GM13976 (cell line): ENCODE measurements around the gene NOL9.

Experiments used
- DNase-seq: peaks from one replicate; pipeline ENCODE4 v3.0.0; 2012; ENCODE audit warnings: low spot score
- CTCF ChIP-seq: IDR thresholded peaks from 2 replicates; pipeline ENCODE4 v1.5.1; 2012; ENCODE audit warnings: borderline replicate concordance, mild to moderate bottlenecking; ENCODE audit not compliant: insufficient read depth; ENCODE audit errors: extremely low read depth, missing control alignments, control extremely low read depth
- in situ Hi-C: fragments of 300-500 bp; cut with MboI; formaldehyde crosslinking; loops from one replicate; pipeline ENCODE4 v1.12.0; 2022; ENCODE audit warnings: low sequenced_read_pairs, mixed read lengths, inconsistent platforms; ENCODE audit not compliant: unreplicated experiment

NOL9 gene

DNA sequence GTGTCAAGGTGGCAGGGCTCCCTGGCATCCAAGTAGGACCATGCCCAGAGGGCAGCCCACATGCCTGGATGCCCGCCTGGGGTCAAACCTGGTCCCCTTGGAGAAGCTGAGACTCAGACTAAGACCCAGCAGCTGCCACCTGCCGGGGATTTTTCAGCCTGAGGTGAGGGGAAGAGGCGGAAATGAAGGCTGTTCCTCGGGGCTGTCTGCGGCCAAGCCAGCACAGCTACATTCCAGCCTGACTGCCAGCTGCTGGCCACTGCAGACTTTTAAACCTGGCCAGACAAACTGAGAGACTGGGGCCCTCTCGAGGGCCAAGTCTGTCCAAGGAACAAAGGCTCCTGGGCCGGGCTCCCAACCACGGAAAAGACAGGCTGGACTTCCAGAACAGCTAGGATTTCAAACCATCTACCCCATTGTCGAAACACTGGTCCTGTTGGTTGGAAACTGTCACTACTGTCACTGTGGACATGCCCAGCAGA is 41.0 kb downstream of the NOL9 start:
- no peak for DNase-seq
- TF ChIP-seq CTCF: no peak
- in situ Hi-C loops: no loop called here

DNA sequence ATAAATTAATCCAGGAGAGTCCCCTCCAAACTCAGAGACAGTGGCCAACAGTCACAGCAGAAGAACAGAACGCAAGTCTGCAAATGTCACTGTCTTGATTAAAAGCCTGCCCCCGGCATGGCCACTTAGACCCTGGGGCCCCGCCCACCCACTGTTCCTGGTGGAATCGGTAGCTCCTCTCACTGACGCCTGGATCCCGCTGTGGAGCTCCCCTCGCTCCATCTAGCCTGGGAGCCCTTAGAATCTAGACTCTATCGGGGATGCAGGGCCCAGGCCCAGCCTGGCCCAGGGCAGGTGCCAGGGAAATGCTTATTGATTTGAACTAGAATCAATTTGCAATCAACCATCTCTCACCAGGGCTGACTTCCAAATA is 41.4 kb downstream of the NOL9 start:
- in situ Hi-C loops: no loop called here
- no peak for DNase-seq
- no peak for TF ChIP-seq CTCF

DNA sequence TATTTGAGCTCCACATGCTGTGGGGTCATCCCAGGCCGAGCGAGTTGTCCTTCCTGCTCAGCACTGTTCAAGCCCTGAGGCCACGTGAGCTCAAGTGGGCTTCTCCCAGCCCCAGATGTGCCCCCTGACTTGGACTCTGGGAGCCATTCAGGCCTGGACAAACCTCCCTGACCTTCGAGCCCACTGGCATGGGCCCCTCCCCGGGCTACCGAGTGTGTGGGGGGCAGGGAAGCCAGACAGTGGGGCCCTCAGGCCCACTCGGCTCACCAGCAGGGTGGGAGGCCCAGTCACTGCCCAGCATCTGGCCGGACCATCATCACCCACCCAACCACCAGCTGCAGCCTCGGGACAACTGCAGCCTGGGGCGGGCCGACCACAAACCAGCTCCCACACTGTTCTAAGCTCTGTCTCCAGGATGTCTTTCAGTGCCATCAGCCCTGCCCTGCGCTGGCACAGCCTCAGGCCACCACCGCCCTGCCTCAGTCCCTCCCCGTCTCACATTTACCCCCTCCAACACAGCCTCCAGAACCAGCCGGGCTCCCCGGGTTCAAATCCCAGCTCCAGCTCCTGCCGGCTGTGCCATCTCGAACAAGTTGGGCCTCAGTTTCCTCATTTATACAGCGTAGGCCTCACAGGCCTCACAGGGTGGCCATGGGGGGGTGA is 41.9 kb downstream of the NOL9 start:
- in situ Hi-C loops: no loop called here
- DNase-seq: no peak
- TF ChIP-seq CTCF: no peak

- DNase-seq: no peak
- in situ Hi-C loops: no loop called here
- TF ChIP-seq CTCF: no peak
These were observed 42.6 kb downstream of the NOL9 start for GRCh38 chr1:6511561-6512244.

DNA sequence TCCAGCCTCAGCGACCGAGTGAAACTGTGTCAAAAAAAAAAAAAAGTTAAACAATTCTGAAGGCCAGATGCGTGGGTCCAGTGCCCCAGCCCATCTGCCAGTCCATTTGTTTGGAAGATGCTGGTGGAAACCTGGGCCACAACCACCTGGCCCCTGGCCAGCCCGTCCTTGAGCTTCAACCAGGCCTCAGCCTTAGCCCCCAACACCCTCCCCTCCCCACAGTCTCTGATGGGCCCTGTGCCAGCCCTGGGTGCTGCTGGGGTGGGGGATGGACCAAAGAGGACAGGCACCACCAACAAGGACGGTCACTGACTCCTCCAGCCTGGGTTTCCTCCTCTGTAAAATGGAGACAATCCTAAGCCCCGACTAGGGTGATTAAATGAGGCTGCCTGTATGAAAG is 43.3 kb downstream of the NOL9 start:
- no peak for DNase-seq
- in situ Hi-C loops: no loop called here
- TF ChIP-seq CTCF: no peak

DNA sequence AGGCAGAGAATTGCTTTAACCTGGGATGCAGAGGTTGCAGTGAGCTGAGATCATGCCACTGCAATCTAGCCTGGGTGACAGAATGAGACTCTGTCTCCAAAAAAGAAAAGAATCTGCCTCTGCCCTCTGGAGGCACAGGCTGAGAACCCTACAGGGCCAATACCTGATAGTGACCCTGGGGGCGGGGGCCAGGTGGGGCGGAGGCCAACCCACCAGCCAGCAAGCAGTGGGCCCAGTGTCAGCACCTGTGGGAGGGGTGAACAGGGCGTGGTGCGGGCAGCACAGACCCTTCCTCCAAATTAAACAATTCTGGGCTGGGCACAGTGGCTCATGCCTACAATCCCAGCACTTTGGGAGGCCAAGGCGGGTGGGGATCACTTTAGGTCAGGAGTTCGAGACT is 43.8 kb downstream of the NOL9 start:
- TF ChIP-seq CTCF: no peak
- no peak for DNase-seq
- in situ Hi-C loops: no loop called here

DNA sequence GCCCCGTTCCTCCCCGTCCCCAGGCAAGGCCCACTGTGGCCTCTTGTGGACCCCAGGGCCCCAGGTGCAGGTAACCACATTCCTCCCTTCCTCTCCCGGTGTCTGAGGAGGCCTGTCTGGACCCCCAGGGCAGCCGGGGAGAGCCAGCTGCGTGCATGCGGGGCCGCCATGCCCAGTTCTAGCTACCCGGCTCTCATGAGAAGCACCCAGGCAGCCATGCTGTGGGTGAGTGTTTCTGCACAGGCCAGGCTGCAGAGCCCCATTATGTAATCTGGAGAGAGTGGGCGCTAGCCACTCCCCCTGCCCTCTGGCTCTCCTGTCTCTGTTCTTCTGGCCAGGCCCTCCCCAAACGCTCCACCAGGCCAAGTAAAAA is 44.4 kb downstream of the NOL9 start:
- in situ Hi-C loops: no loop called here
- no peak for TF ChIP-seq CTCF
- peak; percentile 41 for DNase-seq
